HG03280 (cell line): ENCODE data around the gene PTPMT1.
A peak's percentile ranks its signal among the peaks of the same experiment; 100 is the strongest.

ENCODE experiments used
- ATAC-seq: cut with Tn5 transposase; IDR thresholded peaks from one replicate; pipeline ENCODE4 v1.9.1; 2021; ENCODE audit warnings: mild to moderate bottlenecking, moderate library complexity; ENCODE audit not compliant: unreplicated experiment

PTPMT1 gene

GRCh38 chr11:47577460-47578041 lies 12.2 kb downstream of the PTPMT1 start:
- no peak for ATAC-seq

GRCh38 chr11:47578524-47579494 lies 13.4 kb downstream of the PTPMT1 start, which contains the start of the genes KBTBD4 and NDUFS3:
KBTBD4 (minus strand) TSS chr11:47578970; CDS start chr11:47578951, 19 bp downstream.
NDUFS3 (plus strand) TSS chr11:47579074; CDS start chr11:47579092, 18 bp downstream.
- ATAC-seq, result peak; percentile 90

- ATAC-seq, result no peak
Measured at GRCh38 chr11:47583844-47584243, 18.4 kb downstream of the PTPMT1 start.

GRCh38 chr11:47586098-47586855 lies 20.9 kb downstream of the PTPMT1 start, which contains the start of gene FAM180B:
FAM180B (plus strand) TSS chr11:47586678; CDS start chr11:47586769, 91 bp downstream.
- no peak for ATAC-seq

- no peak for ATAC-seq
Measured at GRCh38 chr11:47587039-47587716, 21.8 kb downstream of the PTPMT1 start.

GRCh38 chr11:47587723-47588326 lies 22.4 kb downstream of the PTPMT1 start:
- ATAC-seq, result no peak

- no peak for ATAC-seq
Measured at GRCh38 chr11:47589118-47589517, 23.7 kb downstream of the PTPMT1 start.

- ATAC-seq, result no peak
Measured at GRCh38 chr11:47589584-47589976, 24.2 kb downstream of the PTPMT1 start.

- ATAC-seq, result no peak
Measured at GRCh38 chr11:47589977-47590861, 24.8 kb downstream of the PTPMT1 start.

GRCh38 chr11:47591764-47592163 lies 26.4 kb downstream of the PTPMT1 start:
- no peak for ATAC-seq

- no peak for ATAC-seq
Measured at GRCh38 chr11:47592251-47592650, 26.9 kb downstream of the PTPMT1 start.

GRCh38 chr11:47592970-47593369 lies 27.6 kb downstream of the PTPMT1 start:
- ATAC-seq, result no peak

GRCh38 chr11:47593492-47593933 lies 28.1 kb downstream of the PTPMT1 start:
- ATAC-seq, result no peak

- no peak for ATAC-seq
Measured at GRCh38 chr11:47593934-47594855, 28.8 kb downstream of the PTPMT1 start, which contains the start of gene C1QTNF4. C1QTNF4 (minus strand) TSS chr11:47594411; CDS start chr11:47590810, 3,601 bp downstream.

- no peak for ATAC-seq
Measured at GRCh38 chr11:47595029-47595428, 29.6 kb downstream of the PTPMT1 start.

- ATAC-seq, result no peak
Measured at GRCh38 chr11:47595967-47596366, 30.6 kb downstream of the PTPMT1 start.

GRCh38 chr11:47599902-47600301 lies 34.5 kb downstream of the PTPMT1 start:
- ATAC-seq, result no peak

- ATAC-seq, result no peak
Measured at GRCh38 chr11:47603295-47603694, 37.9 kb downstream of the PTPMT1 start.
